IPS DF 6.9 (cell line): ENCODE results near the gene PEX5L.

ENCODE experiments used
- DNase-seq: peaks from one replicate; pipeline ENCODE4 v3.0.0-alpha.2; 2013; ENCODE audit warnings: low read depth, low spot score
- H3K27ac ChIP-seq: one replicate; pipeline ENCODE4 v1.5.1; 2013; ENCODE audit warnings: low read length, control low read depth
- H3K27me3 ChIP-seq: 2 replicates; pipeline ENCODE4 v1.6.1; 2013; ENCODE audit warnings: mild to moderate bottlenecking, low read length; ENCODE audit not compliant: control insufficient read depth, insufficient read depth
- H3K36me3 ChIP-seq: 2 replicates; pipeline ENCODE4 v1.6.1; 2013; ENCODE audit warnings: low read length; ENCODE audit not compliant: control insufficient read depth, insufficient read depth
- H3K4me1 ChIP-seq: 2 replicates; pipeline ENCODE4 v1.6.1; 2013; ENCODE audit warnings: low read length; ENCODE audit not compliant: control insufficient read depth, insufficient read depth
- H3K4me3 ChIP-seq: 2 replicates; pipeline ENCODE4 v1.5.1; 2013; ENCODE audit warnings: mild to moderate bottlenecking, low read length
- H3K9me3 ChIP-seq: 2 replicates; pipeline ENCODE4 v1.6.1; 2013; ENCODE audit warnings: low read length, inconsistent platforms; ENCODE audit not compliant: control insufficient read depth, insufficient read depth
- WGBS: extraction: QIAGEN DNeasy Blood & Tissue Kit; methylation state at CpG from one replicate; pipeline ENCODE4 v1.1.7; 2013; ENCODE audit warnings: mixed read lengths, missing lambda C conversion rate; ENCODE audit not compliant: insufficient read length, insufficient coverage; 5-methylcytosine and 5-hydroxymethylcytosine counted together

PEX5L gene, protein sequence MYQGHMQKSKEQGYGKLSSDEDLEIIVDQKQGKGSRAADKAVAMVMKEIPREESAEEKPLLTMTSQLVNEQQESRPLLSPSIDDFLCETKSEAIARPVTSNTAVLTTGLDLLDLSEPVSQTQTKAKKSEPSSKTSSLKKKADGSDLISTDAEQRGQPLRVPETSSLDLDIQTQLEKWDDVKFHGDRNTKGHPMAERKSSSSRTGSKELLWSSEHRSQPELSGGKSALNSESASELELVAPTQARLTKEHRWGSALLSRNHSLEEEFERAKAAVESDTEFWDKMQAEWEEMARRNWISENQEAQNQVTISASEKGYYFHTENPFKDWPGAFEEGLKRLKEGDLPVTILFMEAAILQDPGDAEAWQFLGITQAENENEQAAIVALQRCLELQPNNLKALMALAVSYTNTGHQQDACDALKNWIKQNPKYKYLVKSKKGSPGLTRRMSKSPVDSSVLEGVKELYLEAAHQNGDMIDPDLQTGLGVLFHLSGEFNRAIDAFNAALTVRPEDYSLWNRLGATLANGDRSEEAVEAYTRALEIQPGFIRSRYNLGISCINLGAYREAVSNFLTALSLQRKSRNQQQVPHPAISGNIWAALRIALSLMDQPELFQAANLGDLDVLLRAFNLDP

DNA sequence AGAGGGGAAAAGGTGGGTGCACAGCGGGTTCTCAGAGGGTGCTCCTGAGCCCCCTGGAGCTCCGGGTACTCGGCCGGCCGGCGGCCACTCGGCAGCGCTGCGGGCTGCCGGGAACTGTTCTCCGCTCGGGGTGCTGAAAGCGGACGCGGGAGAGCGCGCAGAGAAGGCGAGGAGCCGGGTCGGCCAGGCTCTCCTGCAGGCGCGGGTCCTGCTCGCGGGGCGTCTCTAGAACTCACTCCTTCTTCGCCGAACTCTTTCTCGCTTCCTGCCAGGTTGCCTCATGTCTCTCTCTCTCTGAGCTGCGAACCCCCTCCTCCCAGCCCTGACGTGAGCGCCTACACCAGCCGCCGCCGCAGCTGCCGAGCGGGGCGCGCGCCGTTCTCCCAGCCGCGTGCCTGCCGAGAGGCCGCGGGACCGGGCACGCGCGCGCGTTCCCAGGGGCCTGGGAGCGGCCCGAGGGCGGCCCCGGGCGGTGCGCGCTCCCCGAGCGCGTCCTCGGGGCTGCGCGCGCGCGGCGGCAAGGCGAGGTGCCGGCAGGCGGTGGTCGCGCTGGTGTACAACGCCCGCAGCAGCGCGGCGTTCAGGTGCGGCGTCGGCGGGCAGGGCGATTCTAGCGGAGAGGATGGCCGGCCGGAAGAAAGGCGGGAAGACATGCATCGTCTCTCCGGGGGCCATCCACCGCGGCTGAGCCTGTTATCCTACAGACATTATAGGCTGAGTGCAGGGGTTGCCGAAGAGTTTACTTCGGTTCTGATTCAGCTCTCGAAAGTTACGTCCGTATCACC lies at the start of gene PEX5L:
TSS of gene PEX5L (minus strand) at position 267 of the 785 bp plus-strand sequence. CDS start 338 bp downstream, outside the sequence.
- Histone ChIP-seq H3K9me3 (no peaks in the 10 kb centered on the region), H3K27ac (no peak within 1 kb of the TSS), H3K36me3 (no peaks in the 10 kb centered on the region), H3K4me1 (no peaks in the 10 kb centered on the region; the same call in 1 of the 2 replicates), H3K4me3 (peak within 1 kb of the TSS; percentile 85; the same call in 1 of the 2 replicates), H3K27me3 (0 out of 2 replicates have a peak, but pooled peaks cover 2% of the 10 kb centered on the region)
- WGBS: no CpG with 5 or more reads among the region's 96 CpGs
- peak; percentile 41 for DNase-seq

DNA sequence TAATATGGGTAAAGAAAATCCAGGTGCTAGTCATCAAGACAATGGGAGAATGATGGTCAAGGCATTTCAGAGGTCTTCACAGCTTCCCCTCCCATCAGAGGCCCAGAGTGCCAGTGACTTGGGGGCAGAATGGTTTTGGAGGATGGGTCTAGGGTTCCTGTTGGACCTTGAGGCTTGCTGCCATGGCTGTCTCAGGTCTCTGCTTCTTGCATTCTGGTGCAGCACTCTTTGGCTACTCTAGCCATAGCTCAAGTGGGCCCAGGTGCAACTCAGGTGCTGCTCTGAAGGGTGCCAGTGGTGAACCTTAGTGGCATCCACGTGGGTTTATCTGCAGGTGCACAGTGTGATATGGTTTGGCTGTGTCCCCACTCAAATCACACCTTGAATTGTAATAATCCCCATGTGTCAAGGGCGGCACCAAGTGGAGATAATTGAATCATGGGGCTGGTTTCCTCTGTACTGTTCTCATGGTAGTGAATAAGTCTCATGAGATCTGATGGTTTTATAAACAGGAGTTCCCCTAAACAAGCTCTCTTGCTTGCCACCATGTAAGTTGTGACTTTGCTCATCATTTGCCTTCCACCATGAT lies 48.5 kb upstream of the PEX5L start:
- Histone ChIP-seq H3K4me3 (no peak overlapping the region), H3K4me1 (no peaks in the 10 kb centered on the region), H3K9me3 (no peaks in the 10 kb centered on the region), H3K27me3 (no peaks in the 10 kb centered on the region), H3K27ac (no peak overlapping the region), H3K36me3 (no peaks in the 10 kb centered on the region)
- DNase-seq: no peak
- no CpG with 5 or more reads among the region's 2 CpGs for WGBS

DNA sequence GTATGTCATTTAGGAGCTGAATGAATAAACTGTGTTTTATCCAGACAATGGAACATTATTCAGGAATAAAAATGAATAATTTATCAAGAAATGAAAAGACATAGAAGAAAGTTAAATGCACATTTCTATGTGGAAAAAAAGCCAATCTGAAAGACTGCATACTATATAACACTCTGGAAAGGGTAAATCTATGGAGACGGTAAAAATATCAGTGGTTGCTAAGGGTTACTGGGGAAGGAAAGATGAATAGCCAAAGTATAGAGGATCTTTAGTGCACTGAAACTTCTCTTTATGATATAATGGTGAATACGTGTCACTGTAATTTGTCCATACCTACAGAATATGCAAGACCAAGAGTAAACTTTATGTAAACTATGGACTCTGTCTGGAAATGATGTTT lies 46.0 kb upstream of the PEX5L start:
- H3K4me3 ChIP-seq: no peak overlapping the region
- no peaks in the 10 kb centered on the region for H3K27me3 ChIP-seq
- H3K9me3 ChIP-seq: no peaks in the 10 kb centered on the region
- H3K36me3 ChIP-seq: no peaks in the 10 kb centered on the region
- no CpG with 5 or more reads among the region's 2 CpGs for WGBS
- no peak for DNase-seq
- H3K27ac ChIP-seq: no peak overlapping the region
- peaks cover 1% of the 10 kb centered on the region for H3K4me1 ChIP-seq

DNA sequence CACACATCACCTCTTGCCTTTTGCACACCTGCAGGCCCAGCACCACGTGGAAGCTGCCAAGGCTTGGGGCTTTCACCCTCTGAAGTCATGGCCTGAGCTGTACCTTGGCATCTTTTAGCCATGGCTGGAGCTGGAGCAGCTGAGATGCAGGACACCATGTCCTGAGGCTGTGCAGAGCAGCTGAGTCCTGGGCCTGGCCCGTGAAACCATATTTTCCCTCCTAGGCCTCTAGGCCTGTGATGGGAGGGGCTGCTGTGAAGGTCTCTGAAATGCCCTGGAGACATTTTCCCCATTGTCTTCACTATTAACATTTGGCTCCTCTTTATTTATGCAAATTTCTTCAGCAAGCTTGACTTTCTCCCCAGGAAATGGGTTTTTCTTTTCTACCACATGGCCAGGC lies 41.9 kb upstream of the PEX5L start:
- no CpG with 5 or more reads among the region's 2 CpGs for WGBS
- no peaks in the 10 kb centered on the region for H3K36me3 ChIP-seq
- no peaks in the 10 kb centered on the region for H3K9me3 ChIP-seq
- no peak overlapping the region for H3K27ac ChIP-seq
- no peak for DNase-seq
- no peak overlapping the region for H3K4me3 ChIP-seq
- peaks cover 1% of the 10 kb centered on the region for H3K4me1 ChIP-seq
- no peaks in the 10 kb centered on the region for H3K27me3 ChIP-seq

DNA sequence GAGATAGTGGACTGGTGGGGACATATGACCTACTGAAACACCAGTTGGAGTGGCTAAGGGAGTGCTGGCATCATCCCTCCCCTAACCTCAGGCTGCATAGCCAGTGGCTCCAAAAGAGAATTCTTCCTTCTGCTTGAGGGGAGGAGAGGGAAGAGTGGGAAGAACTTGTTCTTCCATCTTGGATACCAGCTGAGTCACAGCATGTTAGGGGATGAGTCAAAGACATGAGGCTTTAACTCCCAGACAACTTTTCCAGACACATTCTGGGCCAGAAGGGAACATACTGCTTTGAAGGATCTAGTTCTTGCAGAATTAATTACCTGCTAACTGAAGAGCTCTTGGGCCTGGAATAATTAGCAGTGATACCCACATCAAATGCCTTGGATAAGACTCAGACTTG lies 36.8 kb upstream of the PEX5L start:
- H3K9me3 ChIP-seq: no peaks in the 10 kb centered on the region
- peaks cover 6% of the 10 kb centered on the region for H3K4me1 ChIP-seq
- H3K4me3 ChIP-seq: no peak overlapping the region
- no peak overlapping the region for H3K27ac ChIP-seq
- DNase-seq: no peak
- H3K27me3 ChIP-seq: no peaks in the 10 kb centered on the region
- no peaks in the 10 kb centered on the region for H3K36me3 ChIP-seq

DNA sequence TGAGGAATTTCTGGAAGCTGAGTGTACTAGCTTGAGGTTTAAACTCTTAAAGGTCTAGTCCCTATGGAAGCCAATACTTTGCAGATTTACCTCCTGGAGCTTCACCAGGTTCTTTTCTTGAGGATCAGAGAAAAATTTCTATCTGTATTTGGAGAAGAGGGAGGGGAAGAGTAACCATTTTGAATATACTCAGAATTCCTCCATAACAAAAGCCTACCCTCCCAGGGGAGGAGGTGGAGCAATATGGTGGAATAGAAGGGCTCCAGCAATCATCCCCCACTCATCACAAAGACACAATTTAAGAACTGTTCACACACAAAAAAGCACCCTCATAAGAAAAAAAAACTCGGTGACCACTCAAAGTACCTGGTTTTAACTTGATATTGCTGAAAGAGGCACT lies 36.0 kb upstream of the PEX5L start:
- no CpG with 5 or more reads among the region's 1 CpG for WGBS
- Histone ChIP-seq H3K4me3 (no peak overlapping the region), H3K36me3 (no peaks in the 10 kb centered on the region), H3K9me3 (no peaks in the 10 kb centered on the region), H3K27ac (no peak overlapping the region), H3K4me1 (peaks cover 5% of the 10 kb centered on the region; the same call in 1 of the 2 replicates), H3K27me3 (no peaks in the 10 kb centered on the region)
- DNase-seq: peak; percentile 13

DNA sequence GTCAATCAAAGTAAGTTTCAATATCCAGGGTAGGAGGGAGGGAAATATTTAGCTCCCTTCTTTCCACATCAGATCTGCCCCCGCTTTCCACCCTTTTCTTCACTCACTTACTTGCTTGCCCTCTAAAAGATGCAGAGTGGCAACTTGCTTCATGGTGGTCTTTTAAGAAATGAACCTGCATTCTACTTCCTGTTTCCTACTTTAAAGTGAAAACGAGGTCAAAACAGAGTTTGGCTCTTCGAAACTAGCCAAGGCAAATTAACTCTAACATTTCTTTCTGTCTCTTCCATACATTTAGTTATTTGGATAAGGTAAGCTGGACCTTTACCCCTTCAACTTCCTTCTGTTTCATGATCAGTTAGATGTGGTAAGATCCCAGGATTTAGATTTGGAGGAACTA lies 34.2 kb upstream of the PEX5L start:
- Histone ChIP-seq H3K27ac (no peak overlapping the region), H3K9me3 (no peaks in the 10 kb centered on the region), H3K36me3 (no peaks in the 10 kb centered on the region), H3K4me3 (no peak overlapping the region), H3K27me3 (no peaks in the 10 kb centered on the region), H3K4me1 (peaks cover 5% of the 10 kb centered on the region; the same call in 1 of the 2 replicates)
- no peak for DNase-seq
- WGBS: no CpG with 5 or more reads among the region's 3 CpGs

DNA sequence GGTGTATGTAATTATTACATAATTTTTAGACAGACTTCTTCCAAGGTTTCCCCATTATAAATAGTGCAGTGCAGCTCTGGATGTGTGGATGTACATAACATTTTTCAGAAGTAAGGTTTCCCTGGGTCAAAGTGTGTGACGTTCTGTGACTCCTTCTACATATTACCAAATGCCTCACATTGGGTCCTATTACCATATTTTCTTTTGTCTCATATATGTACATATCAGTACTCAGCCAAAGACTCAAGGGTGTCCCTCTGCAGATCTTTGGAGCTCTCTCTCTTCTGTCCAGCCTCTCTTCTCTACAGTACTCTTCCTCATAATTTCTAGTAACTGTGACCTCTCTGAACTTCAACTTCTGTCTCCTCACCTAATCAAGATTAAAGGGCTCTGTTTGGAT lies 31.3 kb upstream of the PEX5L start:
- no CpG with 5 or more reads among the region's 1 CpG for WGBS
- H3K4me3 ChIP-seq: no peak overlapping the region
- DNase-seq: no peak

DNA sequence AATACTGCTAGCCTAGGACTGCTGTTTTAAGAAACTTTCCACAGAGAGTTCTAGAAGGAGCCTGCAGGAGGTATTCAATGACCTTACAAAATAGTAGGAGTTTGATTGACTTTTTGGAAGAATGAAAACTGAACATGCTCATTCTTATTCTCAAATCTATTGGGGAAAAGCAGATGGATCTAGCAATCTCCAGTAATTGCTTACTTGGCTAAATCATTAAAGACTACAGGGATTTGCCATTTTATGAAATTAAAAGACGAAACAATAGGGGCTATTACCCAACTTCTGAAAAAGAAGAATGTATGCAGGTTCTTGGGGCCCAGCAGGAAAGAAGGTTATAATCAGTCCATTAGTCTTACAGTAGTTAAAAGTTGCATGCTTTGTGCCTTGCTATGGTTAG lies 29.9 kb upstream of the PEX5L start:
- H3K9me3 ChIP-seq: no peaks in the 10 kb centered on the region
- no peaks in the 10 kb centered on the region for H3K36me3 ChIP-seq
- no peak for DNase-seq
- H3K4me1 ChIP-seq: no peaks in the 10 kb centered on the region
- H3K4me3 ChIP-seq: no peak overlapping the region
- WGBS: no CpG with 5 or more reads among the region's 1 CpG
- H3K27ac ChIP-seq: no peak overlapping the region
- H3K27me3 ChIP-seq: no peaks in the 10 kb centered on the region

More for the DNA sequence above, 31.3 kb upstream of the PEX5L start:
- H3K27ac ChIP-seq: no peak overlapping the region
- H3K4me1 ChIP-seq: peaks cover under 1% of the 10 kb centered on the region; the same call in 1 of the 2 replicates
- H3K36me3 ChIP-seq: no peaks in the 10 kb centered on the region
- H3K9me3 ChIP-seq: no peaks in the 10 kb centered on the region
- H3K27me3 ChIP-seq: no peaks in the 10 kb centered on the region

DNA sequence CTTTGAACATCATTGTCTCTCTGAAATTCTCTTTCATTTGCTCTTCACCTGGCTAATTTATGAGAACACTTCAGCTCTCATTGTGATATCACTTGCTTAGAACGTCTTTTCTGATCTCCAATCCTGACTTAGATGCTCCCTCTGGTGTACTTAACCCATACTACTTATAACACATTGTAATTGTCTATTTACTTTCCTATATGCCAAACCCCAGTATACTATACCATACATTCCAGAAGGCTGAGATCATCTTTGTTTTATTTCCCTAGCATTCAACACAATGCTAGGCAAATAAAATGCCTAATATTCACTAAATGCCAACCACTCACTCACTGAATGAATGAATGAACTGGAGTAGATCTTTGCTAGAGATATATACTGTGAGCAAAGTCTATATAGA lies 27.0 kb upstream of the PEX5L start:
- DNase-seq: no peak
- H3K9me3 ChIP-seq: no peaks in the 10 kb centered on the region
- H3K4me1 ChIP-seq: no peaks in the 10 kb centered on the region
- WGBS: no CpG with 5 or more reads among the region's 1 CpG
- no peaks in the 10 kb centered on the region for H3K27me3 ChIP-seq
- no peak overlapping the region for H3K27ac ChIP-seq
- no peaks in the 10 kb centered on the region for H3K36me3 ChIP-seq
- H3K4me3 ChIP-seq: no peak overlapping the region
